ENCODE measurements around the gene SLC39A10.

Gene SLC39A10

DNA sequence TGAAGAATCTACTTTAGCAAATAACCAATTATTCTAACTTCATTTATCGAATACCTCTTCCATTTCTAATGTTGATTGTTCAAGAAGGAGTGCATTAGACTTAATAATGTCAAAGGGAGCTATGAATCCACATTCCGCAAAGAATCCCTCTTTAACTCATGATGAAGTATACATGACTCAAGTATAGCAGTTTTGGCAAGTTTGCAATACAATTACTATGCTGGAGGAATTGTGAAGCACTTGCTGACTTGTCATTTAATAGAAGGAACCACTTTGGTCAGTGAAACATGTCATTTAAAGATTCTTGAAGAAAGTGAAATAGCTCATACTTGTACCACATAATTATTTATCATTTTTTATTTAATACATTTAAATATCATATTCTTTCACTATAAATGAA lies 125.1 kb downstream of the SLC39A10 start:
- Histone ChIP-seq H3K4me1 (ENCODE audit: control insufficient read depth, low read depth, low read length) (no peaks in the 10 kb centered on the region), H3K9me3 (ENCODE audit: control insufficient read depth, low read depth, low read length) (no peaks in the 10 kb centered on the region), H3K9ac (ENCODE audit: low read length) (no peak overlapping the region), H3K27ac (ENCODE audit: low read length) (no peak overlapping the region), H3K36me3 (ENCODE audit: control insufficient read depth, low read depth, low read length) (no peaks in the 10 kb centered on the region), H3K27me3 (ENCODE audit: control insufficient read depth, insufficient read depth, low read length) (no peaks in the 10 kb centered on the region), H3K4me3 (ENCODE audit: low read length) (no peak overlapping the region)

Data from iPS-18a (cell line).